ENCODE data around the gene FREM1.

Gene FREM1

GRCh38 chr9:14705079-14705478 lies 205.1 kb downstream of the FREM1 start:
- no peak overlapping the region for H2BK120ac ChIP-seq (ENCODE audit: low read depth, low read length)
- H4K91ac ChIP-seq (ENCODE audit: low read depth, low read length, poor library complexity) = no peak overlapping the region
- H2AK5ac ChIP-seq (ENCODE audit: low read depth, low read length) = no peak overlapping the region
- no peak overlapping the region for H4K8ac ChIP-seq (ENCODE audit: low read depth, low read length)
- H3K36me3 ChIP-seq (replicated peaks in 1 of 2; ENCODE audit: control insufficient read depth in 2 of 2, insufficient read depth in 2 of 2, low read length in 2 of 2) = no peaks in the 10 kb centered on the region
- no peak overlapping the region for H3K23ac ChIP-seq (ENCODE audit: low read depth, low read length, poor library complexity)
- H2BK12ac ChIP-seq (ENCODE audit: low read length) = no peak overlapping the region
- no peak overlapping the region for H2BK15ac ChIP-seq (ENCODE audit: low read length)
- peaks cover 2 to 12% of the 10 kb centered on the region in 2 donors for H3K9me3 ChIP-seq (replicated peaks in 1 of 2; ENCODE audit: control insufficient read depth in 2 of 2, insufficient read depth in 1 of 2, low read depth in 1 of 2, low read length in 2 of 2)
- no peaks in the 10 kb centered on the region for H3K27me3 ChIP-seq (ENCODE audit: control insufficient read depth in 3 of 3, insufficient read depth in 3 of 3, low read depth in 1 of 3, low read length in 3 of 3)
- H3K27ac ChIP-seq (replicated peaks; ENCODE audit: low read length) = no peak overlapping the region
- H3K79me1 ChIP-seq (ENCODE audit: low read depth, low read length) = no peaks in the 10 kb centered on the region
- no peak overlapping the region for H2BK5ac ChIP-seq (ENCODE audit: low read length)
- no peak overlapping the region for H3K9ac ChIP-seq (ENCODE audit: low read depth, low read length, poor library complexity)
- no peak overlapping the region for H3K14ac ChIP-seq (ENCODE audit: low read length)
- H3K4me1 ChIP-seq (ENCODE audit: control insufficient read depth in 2 of 2, insufficient read depth in 1 of 2, low read depth in 1 of 2, low read length in 2 of 2) = no peaks in the 10 kb centered on the region
- H3K18ac ChIP-seq (ENCODE audit: low read length) = no peak overlapping the region
- H3K4me3 ChIP-seq (ENCODE audit: low read length in 2 of 2) = no peak overlapping the region
- DNase-seq (ENCODE audit: low spot score) = no peak
- H3K4ac ChIP-seq (ENCODE audit: low read length) = no peak overlapping the region
- H2AFZ ChIP-seq (ENCODE audit: low read length) = no peak overlapping the region
- H3K4me2 ChIP-seq (ENCODE audit: insufficient read depth, low read length, poor library complexity, severe bottlenecking) = no peak overlapping the region

- no CpG with 5 or more reads among the region's 3 CpGs for WGBS, 2 donors (ENCODE audit: extremely low coverage in 2 of 2, insufficient read length in 2 of 2, insufficient replicate concordance in 1 of 2)
- Histone ChIP-seq H4K8ac (ENCODE audit: low read depth, low read length) (no peak overlapping the region), H3K36me3 (replicated peaks in 1 of 2; ENCODE audit: control insufficient read depth in 2 of 2, insufficient read depth in 2 of 2, low read length in 2 of 2) (no peaks in the 10 kb centered on the region), H3K27me3 (ENCODE audit: control insufficient read depth in 3 of 3, insufficient read depth in 3 of 3, low read depth in 1 of 3, low read length in 3 of 3) (no peaks in the 10 kb centered on the region), H3K4me1 (ENCODE audit: control insufficient read depth in 2 of 2, insufficient read depth in 1 of 2, low read depth in 1 of 2, low read length in 2 of 2) (no peaks in the 10 kb centered on the region), H2BK12ac (ENCODE audit: low read length) (no peak overlapping the region), H2BK120ac (ENCODE audit: low read depth, low read length) (no peak overlapping the region), H3K14ac (ENCODE audit: low read length) (no peak overlapping the region), H2BK15ac (ENCODE audit: low read length) (no peak overlapping the region), H3K4ac (ENCODE audit: low read length) (peak overlapping the region; percentile 56), H2AFZ (ENCODE audit: low read length) (no peak overlapping the region), H4K91ac (ENCODE audit: low read depth, low read length, poor library complexity) (no peak overlapping the region), H3K9me3 (replicated peaks in 1 of 2; ENCODE audit: control insufficient read depth in 2 of 2, insufficient read depth in 1 of 2, low read depth in 1 of 2, low read length in 2 of 2) (peaks cover 2 to 10% of the 10 kb centered on the region in 2 donors), H3K4me3 (ENCODE audit: low read length in 2 of 2) (no peak overlapping the region), H3K4me2 (ENCODE audit: insufficient read depth, low read length, poor library complexity, severe bottlenecking) (no peak overlapping the region), H3K9ac (ENCODE audit: low read depth, low read length, poor library complexity) (no peak overlapping the region), H3K18ac (ENCODE audit: low read length) (peak overlapping the region; percentile 13), H3K79me1 (ENCODE audit: low read depth, low read length) (no peaks in the 10 kb centered on the region), H3K27ac (replicated peaks; ENCODE audit: low read length) (no peak overlapping the region), H3K23ac (ENCODE audit: low read depth, low read length, poor library complexity) (peak overlapping the region; percentile 92), H2BK5ac (ENCODE audit: low read length) (no peak overlapping the region), H2AK5ac (ENCODE audit: low read depth, low read length) (no peak overlapping the region)
- no peak for DNase-seq (ENCODE audit: low spot score)
Measured at GRCh38 chr9:14704281-14704680, 205.9 kb downstream of the FREM1 start.

DNA sequence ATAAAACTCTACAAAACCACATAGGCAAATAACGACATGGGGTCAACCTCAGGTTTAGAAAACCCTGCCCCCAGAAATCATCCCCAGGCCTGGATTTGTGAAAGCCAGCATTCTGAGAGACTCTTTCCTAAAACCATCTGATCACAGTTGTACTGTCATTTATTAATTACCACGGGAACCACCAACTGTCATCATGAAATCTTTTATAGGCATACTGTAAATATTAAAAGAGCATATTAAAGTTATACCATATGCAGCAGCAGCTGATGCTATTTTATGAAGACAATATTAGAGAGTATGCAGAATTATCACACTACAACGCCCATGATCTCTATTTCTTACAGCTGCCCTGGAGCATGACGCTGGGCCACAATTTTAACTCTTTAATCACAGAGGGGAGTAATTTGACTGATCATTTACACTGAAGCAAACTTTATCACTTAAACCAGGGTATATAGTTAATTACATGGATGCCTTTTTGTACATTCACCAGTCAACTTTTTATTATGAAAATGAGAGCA lies 208.0 kb downstream of the FREM1 start:
- Histone ChIP-seq H3K27me3 (ENCODE audit: control insufficient read depth in 3 of 3, insufficient read depth in 3 of 3, low read depth in 1 of 3, low read length in 3 of 3) (no peaks in the 10 kb centered on the region), H3K18ac (ENCODE audit: low read length) (no peak overlapping the region), H2AFZ (ENCODE audit: low read length) (no peak overlapping the region), H3K79me1 (ENCODE audit: low read depth, low read length) (no peaks in the 10 kb centered on the region), H4K91ac (ENCODE audit: low read depth, low read length, poor library complexity) (no peak overlapping the region), H3K27ac (replicated peaks; ENCODE audit: low read length) (no peak overlapping the region), H3K23ac (ENCODE audit: low read depth, low read length, poor library complexity) (no peak overlapping the region), H3K9me3 (replicated peaks in 1 of 2; ENCODE audit: control insufficient read depth in 2 of 2, insufficient read depth in 1 of 2, low read depth in 1 of 2, low read length in 2 of 2) (peaks cover 2 to 10% of the 10 kb centered on the region in 2 donors), H3K9ac (ENCODE audit: low read depth, low read length, poor library complexity) (no peak overlapping the region), H4K8ac (ENCODE audit: low read depth, low read length) (no peak overlapping the region), H3K14ac (ENCODE audit: low read length) (no peak overlapping the region), H3K4me1 (ENCODE audit: control insufficient read depth in 2 of 2, insufficient read depth in 1 of 2, low read depth in 1 of 2, low read length in 2 of 2) (no peaks in the 10 kb centered on the region), H2AK5ac (ENCODE audit: low read depth, low read length) (no peak overlapping the region), H2BK12ac (ENCODE audit: low read length) (no peak overlapping the region), H3K4ac (ENCODE audit: low read length) (no peak overlapping the region), H3K4me3 (ENCODE audit: low read length in 2 of 2) (no peak overlapping the region), H2BK15ac (ENCODE audit: low read length) (no peak overlapping the region), H3K36me3 (replicated peaks in 1 of 2; ENCODE audit: control insufficient read depth in 2 of 2, insufficient read depth in 2 of 2, low read length in 2 of 2) (no peaks in the 10 kb centered on the region), H2BK5ac (ENCODE audit: low read length) (no peak overlapping the region), H2BK120ac (ENCODE audit: low read depth, low read length) (no peak overlapping the region), H3K4me2 (ENCODE audit: insufficient read depth, low read length, poor library complexity, severe bottlenecking) (no peak overlapping the region)
- no peak for DNase-seq (ENCODE audit: low spot score)
- no CpG with 5 or more reads among the region's 4 CpGs for WGBS, 2 donors (ENCODE audit: extremely low coverage in 2 of 2, insufficient read length in 2 of 2, insufficient replicate concordance in 1 of 2)

GRCh38 chr9:14693251-14693861 lies 216.9 kb downstream of the FREM1 start, which contains the start of gene ZDHHC21:
ZDHHC21 (minus strand) TSS chr9:14693432; CDS start chr9:14674340, 19,092 bp downstream.
- no peak within 1 kb of the TSS for H3K14ac ChIP-seq (ENCODE audit: low read length)
- no peaks in the 10 kb centered on the region for H3K9me3 ChIP-seq (replicated peaks in 1 of 2; ENCODE audit: control insufficient read depth in 2 of 2, insufficient read depth in 1 of 2, low read depth in 1 of 2, low read length in 2 of 2)
- peak within 1 kb of the TSS; percentile 83 for H3K9ac ChIP-seq (ENCODE audit: low read depth, low read length, poor library complexity)
- no peak within 1 kb of the TSS for H2AK5ac ChIP-seq (ENCODE audit: low read depth, low read length)
- peak within 1 kb of the TSS; percentile 56 for H2BK120ac ChIP-seq (ENCODE audit: low read depth, low read length)
- H2BK15ac ChIP-seq (ENCODE audit: low read length) = peak within 1 kb of the TSS; percentile 42
- peak within 1 kb of the TSS; percentile 59 for H3K4me2 ChIP-seq (ENCODE audit: insufficient read depth, low read length, poor library complexity, severe bottlenecking)
- H3K36me3 ChIP-seq (replicated peaks in 1 of 2; ENCODE audit: control insufficient read depth in 2 of 2, insufficient read depth in 2 of 2, low read length in 2 of 2) = peaks cover 4 to 17% of the 10 kb centered on the region in 2 donors
- H3K79me1 ChIP-seq (ENCODE audit: low read depth, low read length) = no peaks in the 10 kb centered on the region
- peak within 1 kb of the TSS; percentile 98 for H3K18ac ChIP-seq (ENCODE audit: low read length)
- H2AFZ ChIP-seq (ENCODE audit: low read length) = peak within 1 kb of the TSS; percentile 96
- H3K4me1 ChIP-seq (ENCODE audit: control insufficient read depth in 2 of 2, insufficient read depth in 1 of 2, low read depth in 1 of 2, low read length in 2 of 2) = peaks cover 3 to 4% of the 10 kb centered on the region in 2 donors
- no peaks in the 10 kb centered on the region for H3K27me3 ChIP-seq (ENCODE audit: control insufficient read depth in 3 of 3, insufficient read depth in 3 of 3, low read depth in 1 of 3, low read length in 3 of 3)
- peak within 1 kb of the TSS; percentile 100 for H3K23ac ChIP-seq (ENCODE audit: low read depth, low read length, poor library complexity)
- peak within 1 kb of the TSS; percentile 29 for H4K8ac ChIP-seq (ENCODE audit: low read depth, low read length)
- no peak within 1 kb of the TSS for H4K91ac ChIP-seq (ENCODE audit: low read depth, low read length, poor library complexity)
- no CpG with 5 or more reads among the region's 50 CpGs for WGBS, 2 donors (ENCODE audit: extremely low coverage in 2 of 2, insufficient read length in 2 of 2, insufficient replicate concordance in 1 of 2)
- H3K4ac ChIP-seq (ENCODE audit: low read length) = peak within 1 kb of the TSS; percentile 26
- no peak within 1 kb of the TSS for H2BK12ac ChIP-seq (ENCODE audit: low read length)
- DNase-seq (ENCODE audit: low spot score) = peak; percentile 24
- H2BK5ac ChIP-seq (ENCODE audit: low read length) = no peak within 1 kb of the TSS
- H3K4me3 ChIP-seq (ENCODE audit: low read length in 2 of 2) = peak within 1 kb of the TSS; percentile 52 to 90
- H3K27ac ChIP-seq (replicated peaks; ENCODE audit: low read length) = no peak within 1 kb of the TSS

Data from neuronal stem cell (in vitro differentiated cells).